Measurements from ENCODE around the gene RERE.

The RERE gene

DNA sequence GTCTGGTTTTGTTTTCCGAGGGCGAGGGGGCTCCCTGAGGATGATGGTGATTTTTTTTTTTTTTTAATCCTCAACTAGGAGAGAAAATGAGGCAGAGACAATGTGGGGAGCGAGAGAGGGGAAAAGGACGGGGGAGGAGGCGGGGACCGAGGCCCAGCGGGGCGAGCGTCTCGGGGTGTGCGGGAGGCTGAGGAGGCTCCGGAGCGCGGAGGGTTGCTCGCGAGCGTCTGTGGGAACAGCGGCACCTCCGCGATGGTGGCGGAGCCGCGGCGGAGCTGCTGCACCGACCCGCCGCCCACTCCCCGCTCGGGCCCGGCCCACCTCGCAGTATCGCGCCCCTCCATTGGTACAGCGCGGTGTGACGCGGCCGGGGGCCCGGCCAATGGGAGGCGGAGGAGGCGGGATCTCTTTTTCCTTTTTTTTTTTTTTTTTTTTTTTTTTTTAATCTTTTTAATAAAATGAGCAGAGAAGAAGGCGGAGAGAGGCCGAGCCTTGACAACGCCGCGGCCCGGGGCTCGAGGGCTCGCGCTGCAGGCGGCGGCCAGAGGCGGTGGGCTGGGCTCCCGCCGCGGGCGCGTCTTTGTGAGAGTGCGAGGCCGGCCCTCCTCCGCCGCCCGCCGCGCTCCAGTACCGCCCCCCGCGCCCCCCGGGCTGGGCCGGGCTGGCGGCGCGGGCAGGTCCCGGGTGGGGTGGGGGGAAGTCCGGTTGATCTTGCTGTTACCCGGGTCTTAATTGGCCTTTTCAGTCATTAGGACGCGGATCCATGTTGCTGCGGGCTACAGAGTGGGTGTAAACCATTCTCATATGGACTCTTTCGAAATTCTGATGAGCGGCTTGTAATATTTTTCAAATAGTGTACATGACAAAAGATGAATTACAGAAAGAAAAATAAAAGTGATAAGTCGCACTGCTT is at the start of gene RERE:
RERE (minus strand) TSS at position 229 of the 913 bp plus-strand sequence.
- peak; percentile 89 for DNase-seq

DNA sequence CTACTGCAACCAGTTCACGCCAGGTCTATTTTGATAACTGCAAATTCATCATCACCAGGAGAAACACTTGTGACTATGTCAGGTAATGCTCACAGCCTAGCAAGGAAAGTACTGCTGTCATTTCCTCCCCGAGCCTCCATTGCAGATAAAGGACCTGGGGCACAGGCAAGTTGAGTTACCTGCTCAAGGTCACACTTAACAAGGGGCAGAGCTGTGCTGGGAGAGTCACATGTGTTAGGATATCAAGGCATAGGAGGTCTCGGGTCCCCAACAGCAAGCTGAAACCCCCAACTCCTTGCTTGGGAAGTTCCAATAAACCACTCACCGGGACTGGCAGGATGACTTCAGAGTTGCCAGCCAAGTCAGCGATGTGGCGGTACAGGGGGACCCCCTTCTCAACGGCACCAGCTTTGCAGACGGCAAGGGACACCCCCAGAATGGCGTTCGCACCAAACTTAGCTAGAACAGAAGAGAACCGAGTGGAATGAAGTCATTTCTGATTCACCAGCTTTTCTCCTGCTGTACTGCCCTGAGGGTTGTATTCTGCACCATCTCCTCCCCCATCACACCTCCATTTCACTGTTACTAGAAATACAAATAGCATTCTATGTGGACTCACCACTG is 49.5 kb upstream of the RERE start:
- DNase-seq = no peak

DNA sequence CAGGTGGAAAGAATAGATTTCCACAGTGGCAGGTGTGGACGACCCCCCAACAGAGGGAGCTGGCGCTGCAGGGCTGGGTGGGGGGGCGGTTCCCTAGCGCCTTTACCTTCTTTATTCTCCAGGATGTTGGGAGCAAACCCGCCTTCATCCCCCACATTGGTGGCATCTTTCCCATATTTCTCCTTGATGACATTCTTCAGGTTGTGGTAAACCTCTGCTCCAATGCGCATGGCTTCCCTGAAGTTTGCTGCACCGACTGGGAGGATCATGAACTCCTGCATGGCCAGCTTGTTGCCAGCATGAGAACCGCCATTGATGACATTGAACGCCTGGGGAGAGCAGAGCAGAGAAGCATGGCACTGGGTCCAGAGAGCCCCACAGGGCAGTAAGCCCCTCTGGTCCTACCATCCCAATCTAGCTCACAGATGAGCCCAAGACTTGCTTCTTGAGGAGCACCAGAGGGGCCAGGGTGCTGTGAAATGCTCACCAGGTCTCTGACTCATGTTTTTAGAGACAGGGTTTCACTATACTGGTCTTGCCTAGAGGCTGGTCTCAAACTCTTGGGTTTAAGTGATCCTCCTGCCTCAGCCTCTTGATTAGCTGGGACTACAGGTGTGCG is 48.8 kb upstream of the RERE start:
- no peak for DNase-seq

DNA sequence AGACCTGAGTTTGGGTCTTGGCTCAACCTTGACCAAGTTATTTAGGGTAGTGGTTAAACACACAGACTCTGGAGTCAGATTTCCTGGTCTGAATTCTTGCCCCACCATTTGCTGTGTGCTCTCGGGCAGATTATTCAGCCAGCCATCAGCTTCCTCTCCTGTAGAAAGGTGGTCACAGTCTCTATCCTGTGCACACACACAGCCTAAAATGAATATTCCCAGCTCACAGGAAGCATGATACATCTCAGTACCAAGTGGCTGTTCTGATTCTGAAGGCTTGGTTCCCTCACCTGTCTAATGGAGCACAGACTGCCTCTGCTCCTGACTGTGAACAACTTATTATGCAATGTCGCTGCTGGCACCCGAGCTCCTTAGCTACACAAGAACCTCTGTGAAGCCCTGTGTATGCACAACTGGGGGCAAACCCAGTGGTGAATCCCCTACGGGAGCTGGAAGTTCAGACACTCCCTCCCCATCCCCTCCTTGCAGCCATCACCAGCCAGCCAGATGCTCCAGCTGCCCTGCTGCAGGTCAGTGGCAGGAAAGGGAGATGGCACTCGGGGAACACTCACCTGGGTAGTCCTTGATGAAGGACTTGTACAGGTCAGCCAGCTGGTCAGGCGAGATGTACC is 47.4 kb upstream of the RERE start:
- no peak for DNase-seq

DNA sequence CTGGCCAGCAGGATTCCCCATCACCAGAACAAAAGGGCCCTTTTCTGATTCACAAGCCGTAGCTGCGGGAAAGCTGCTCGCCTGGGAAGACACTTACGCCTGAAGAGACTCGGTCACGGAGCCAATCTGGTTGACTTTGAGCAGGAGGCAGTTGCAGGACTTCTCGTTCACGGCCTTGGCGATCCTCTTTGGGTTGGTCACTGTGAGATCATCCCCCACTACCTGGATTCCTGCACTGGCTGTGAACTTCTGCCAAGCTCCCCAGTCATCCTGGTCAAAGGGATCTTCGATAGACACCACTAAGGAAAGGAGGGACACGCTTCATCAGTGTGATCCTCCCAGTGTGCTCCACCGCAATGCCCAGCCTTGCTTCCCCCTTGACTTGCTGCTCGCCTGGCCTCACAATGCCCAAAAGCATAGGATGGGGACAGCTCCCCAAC is 46.4 kb upstream of the RERE start:
- DNase-seq = no peak

DNA sequence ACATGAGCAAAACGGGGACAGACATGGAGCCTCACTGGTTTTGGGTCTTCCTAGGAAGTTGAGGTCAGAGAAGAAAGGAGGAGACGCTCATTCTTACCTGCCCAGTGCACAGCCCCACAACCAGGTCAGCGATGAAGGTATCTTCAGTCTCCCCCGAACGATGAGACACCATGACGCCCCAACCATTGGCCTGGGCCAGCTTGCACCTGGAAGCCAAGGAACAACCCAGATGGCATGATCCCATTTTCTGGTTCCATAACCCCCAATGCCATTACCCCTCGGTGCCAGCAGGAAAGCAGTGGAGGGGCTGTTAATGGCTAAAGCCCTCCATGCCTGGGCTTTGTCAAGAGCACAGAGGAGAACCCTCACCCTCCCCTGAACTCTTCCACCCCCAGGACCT is 45.7 kb upstream of the RERE start:
- DNase-seq = no peak

DNA sequence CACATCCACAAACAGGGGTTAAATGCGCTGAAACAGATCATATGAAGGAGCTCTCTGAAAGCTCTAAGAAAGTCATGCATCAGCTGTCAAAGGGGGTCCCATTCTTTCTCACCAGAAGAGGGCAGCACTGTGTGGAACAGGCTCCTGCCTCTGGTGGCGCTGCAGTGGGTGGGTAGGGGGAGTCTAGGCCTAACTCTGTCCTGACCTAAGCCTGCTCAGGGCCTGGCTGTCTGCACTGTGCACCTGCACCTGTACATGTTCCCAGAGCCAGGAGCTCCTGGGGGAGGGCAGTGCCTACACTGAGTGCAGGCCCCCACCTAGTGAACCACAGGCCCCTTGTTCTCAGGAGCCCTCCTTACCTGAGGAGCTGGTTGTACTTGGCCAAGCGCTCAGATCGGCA is 45.1 kb upstream of the RERE start:
- no peak for DNase-seq

DNA sequence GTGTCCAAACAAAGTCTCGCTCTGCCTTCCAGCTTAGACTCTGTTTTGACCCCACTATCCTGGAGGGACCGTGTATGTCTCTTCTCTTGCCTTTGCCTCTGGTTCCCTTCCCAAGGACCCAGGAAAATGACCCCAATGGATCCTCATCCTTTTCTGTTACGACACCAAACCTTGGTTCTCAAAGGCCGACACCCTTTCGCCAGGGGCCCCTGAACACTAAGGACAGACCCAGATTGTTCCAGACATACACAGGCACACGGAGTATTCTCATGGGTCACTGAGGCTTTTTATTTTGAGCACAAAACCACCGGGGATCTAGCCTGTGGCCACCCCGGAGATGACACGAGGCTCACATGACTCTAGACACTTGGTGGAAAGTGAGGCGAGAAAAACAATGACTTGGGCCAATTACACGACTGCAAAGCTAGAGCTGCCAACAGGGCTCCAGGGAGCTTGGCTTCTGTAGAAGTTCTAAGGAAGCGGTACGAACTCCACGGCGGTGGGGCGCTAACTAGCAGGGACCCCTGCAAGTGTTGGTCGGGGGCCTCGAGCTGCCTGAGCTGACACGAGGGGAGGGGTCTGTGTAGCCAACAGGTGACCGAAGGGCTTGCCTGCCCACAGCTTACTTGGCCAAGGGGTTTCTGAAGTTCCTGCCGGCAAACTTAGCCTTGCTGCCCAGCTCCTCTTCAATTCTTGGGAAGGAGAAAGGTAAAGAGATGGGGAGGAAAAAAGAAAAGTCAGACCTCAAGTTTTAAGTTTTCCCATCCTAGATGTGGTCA is 43.5 kb upstream of the RERE start:
- no peak for DNase-seq

DNA sequence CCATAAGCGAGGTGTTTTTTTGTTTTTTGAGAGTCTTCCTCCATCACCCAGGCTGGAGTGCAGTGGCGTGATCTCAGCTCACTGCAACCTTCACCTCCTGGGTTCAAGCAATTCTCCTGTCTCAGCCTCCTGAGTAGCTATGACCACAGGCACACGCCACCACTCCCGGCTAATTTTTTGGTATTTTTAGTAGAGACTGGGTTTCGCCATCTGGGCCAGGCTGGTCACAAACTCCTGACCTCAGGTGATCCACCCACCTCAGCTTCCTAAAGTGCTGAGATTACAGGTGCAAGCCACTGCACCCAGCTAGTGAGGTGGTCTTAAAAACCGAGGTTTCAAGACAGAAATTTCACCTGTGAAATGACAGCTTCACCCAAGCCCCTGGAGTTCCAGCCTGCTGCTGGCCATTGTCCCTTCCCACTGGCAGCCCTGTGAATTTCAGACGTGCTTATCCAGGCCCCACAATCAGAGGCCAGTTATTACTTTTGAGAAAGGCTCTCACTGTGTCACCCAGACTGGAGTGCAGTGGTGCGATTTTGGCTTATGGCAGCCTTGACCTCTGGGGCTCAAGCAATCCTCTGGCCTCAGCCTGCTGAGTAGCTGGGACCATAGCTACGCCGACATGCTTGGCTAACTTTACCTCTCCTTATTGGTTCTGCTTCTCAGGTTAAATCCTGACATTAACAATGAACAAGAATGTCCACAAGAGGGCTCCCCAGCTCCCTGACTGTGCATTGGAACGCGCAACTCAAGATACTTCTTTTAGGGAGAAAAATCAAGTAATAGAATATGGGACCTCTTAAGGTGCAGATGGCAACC is 41.7 kb upstream of the RERE start:
- peak; percentile 59 for DNase-seq

DNA sequence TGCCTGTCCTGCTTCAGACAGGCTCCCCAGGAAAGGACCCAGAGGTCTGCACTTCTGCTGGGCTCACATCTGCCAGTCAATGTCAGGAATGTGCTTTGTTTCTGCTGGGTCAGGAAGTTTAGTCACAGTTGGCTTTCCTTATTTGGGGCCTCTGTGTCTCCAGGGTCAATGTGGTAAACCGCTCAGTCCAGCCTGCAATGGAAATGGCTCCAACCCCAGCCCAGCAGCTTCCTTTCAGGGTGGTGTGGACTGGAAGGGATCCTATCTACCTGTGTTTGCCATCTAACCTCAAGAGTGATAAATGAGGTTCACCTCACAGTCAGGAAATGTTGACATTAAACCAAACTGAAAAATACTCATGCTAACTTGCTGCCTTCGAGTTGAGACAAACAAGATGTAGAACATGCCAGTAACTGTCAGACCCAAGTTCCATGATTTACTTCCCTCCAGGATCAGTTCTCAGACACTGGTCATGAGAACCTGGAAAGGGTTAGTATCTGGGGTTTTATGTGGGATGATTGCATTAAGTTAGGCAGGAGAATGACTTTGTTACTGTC is 40.8 kb upstream of the RERE start:
- DNase-seq = no peak

DNA sequence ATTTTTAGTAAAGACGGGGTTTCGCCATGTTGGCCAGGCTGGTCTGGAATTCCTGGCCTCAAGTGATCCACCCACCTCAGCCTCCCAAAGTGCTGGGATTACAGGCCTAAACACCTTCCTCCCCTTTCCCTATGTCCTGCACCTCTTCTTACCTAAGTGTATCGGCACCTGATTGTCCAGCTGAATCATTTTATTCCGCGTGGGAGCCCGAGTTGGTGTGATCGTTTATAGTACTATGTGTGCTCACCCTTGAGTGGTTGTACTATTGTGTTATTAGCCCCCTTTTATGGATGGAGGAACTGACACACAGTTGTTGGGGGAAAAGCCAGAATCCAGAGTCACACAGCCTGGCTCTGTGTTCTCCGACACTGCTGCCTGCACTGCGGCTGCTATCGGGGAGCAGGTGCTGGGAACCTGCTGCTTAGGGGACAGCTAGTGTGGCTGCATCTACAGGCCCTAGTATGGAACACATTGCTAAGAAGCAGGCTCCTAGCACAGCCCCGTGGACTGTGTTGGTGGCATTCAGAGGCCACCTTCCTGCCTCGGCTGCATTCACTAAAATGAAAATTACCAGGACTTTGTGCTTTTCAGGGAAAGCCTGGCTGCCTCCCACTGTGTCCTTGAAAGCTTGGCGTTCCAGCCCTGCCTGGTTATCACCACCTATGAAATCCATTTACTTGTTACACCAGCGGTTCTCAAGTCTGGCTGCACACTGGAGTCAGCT is 39.4 kb upstream of the RERE start:
- DNase-seq = no peak

DNA sequence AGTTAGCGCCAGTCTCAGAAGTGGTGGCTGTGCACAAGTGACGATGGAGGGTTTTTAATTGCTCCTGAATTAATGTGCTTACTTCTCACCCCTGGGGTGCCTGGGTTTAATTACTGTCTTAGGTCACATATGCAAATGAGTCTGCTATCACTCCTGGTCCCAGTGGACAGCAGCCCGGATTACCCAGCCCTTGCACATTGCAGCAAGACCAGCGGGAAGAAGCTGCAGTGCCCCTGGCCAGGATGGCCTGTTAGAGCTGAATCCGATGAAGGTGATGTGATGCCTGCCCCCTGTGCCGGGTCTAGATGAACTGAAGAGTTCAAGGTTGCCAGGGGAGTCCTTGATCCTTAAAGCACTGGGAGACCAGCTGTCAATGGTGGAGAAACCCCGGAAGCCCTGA is 36.8 kb upstream of the RERE start:
- DNase-seq = no peak

DNA sequence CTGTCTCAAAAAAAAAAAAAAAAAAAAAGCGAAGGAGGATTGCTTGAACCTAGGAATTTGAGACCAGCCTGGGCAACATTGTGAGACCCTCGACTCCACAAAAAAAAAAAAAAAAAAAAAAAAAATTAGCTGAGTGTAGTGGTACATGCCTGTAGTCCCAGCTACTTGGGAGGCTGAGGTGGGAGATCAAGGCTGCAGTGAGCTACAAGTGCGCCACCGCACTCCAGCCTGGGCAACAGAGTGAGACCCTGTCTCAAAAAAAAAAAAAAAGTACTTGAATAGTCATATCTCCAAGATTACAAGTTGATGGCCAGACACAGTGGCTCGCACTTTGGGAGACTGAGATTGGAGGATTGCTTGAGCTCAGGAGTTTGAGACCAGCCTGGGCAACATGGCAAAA is 33.6 kb upstream of the RERE start:
- DNase-seq = no peak

DNA sequence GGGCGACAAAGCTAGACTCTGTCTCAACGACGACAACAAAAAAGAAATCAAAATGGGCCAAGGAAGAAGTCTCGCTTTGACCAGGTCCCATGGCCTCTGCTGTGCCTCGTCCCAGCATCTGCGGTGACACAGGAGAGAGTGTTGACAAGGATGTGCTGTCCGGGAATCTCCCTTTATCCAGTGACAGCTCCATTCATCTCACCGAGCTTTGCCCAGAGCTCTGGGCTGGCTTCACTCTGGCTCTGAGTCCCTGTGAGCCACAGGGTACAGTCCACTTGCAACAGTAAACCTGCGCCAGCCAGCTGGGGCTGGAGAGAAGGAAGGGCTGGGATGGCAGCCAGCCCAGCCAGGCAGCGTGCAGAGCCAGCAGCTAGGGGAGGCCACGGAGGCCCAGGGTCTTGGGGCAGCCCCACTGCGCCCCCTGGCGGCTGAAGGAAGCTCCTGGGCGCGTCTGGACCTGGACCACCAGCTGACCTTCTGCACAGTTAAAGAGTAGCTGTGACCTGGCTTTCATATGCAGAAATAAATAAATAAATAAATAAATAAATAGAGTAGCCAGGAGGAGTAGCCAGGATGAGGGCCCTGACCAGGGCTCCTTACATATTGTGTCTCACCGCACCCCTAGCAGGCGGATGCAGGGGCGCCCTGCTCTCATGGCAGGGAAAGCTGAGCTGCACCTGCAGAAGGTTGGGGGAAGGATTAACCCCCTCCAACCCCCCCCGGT is 31.4 kb upstream of the RERE start:
- DNase-seq = peak; percentile 89

DNA sequence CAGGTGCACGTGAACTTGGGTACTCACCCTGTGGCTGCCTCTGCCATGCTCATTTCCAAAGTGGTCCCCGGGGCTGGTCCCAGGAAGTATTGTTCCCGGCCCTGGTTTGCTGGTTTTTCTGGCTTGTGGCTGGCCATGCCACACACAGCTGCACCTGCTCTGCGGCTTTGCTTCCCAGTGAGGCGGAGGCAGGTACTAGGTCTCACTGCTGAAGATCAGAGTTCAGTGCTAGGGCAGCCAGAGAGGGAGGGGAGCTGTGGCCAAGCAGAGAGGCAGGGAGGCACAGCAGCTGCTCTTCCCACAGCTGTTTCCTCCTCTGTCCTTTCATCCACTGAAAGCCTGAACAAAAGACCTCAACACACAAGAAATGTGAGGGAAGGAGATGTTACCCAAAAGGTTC is 30.6 kb upstream of the RERE start:
- peak; percentile 19 for DNase-seq

DNA sequence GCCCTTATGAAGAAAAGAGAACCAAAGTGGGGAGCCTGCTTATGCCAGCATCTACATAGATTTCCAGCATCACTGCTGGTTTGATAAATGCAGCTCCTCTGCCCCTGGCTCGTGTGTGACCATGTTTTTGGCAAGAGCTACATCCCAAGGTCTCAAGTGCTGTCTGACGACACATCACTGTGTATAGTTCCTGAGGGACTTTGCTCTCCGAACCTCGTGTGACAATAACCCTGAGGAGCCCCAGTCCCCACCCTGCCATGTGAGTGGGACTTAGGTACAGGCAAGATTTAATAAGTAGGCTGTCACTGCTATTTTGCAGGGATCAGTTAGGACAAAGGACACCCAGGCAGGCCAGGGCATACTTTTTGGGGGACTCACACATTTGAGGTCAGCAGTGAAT is 28.8 kb upstream of the RERE start:
- DNase-seq = no peak

DNA sequence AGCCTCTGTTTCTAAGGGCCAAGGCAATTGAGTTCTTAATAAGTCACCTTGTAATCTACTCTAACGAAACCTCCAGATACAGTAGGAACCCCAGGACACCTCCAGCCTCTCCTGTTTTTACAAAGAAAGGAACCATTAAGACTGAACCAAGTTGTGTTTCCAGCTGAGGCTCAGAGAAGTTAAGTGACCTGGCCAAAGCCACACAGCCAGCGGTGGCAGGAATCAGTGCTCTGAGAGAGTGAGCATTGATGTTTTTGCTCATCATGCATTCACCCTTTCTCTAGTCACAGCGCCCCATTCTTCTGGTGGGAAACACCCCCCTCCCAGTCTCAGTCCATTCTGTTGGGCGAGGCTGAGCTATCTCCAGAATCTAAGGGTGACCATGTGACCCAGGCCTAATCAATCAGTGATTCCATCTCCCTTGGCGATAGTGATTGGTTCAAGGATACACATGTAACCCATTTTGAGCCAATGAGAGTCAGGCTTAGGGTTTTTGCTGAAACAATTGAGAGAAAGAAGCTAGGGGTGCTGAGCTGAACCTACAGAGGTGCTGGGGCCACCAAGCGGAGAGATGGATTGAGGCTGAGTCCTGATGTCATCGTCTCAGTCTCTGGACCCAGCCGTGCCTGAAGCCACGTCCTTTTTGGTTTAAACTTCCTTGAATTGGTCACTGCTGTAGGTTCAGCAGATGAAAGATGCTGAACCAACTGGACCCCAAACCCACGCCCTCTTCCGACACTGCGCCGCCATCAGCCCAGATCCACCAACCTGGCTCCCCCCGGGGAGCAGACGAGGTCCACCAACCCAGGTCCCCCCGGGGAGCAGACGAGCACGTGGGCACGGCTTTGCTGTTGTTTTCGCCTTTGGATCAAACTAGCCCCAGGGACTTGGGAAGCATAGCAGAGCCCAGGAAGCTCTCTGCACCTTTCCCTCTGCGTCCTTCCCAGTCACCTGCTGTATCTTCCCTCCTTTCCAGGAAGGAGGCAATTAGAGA is 28.0 kb upstream of the RERE start:
- no peak for DNase-seq

DNA sequence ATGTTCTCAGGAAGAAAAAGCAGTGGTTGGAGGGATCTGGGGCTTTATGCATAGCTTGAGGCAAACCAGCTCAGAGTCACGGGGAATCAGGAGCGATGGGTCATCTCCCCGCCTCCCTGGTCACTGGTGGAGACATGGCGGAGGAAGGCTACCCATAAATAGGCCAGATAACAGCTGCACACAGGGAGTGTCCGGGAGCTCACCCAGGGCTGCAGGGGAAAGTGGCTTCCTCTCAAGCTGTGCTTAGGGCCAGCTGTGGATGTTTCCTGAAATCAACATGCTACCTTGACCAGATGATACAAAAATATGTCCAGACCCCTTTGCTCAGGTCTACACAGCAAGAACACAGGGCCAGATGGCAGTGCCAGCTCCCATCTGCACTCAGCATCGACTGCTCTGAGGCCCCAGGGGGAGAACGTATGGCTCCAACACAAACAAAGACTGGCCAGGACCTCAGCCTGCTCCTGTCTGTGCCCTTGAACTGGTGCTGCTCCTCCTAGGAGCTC is 27.1 kb upstream of the RERE start:
- DNase-seq = peak; percentile 95

DNA sequence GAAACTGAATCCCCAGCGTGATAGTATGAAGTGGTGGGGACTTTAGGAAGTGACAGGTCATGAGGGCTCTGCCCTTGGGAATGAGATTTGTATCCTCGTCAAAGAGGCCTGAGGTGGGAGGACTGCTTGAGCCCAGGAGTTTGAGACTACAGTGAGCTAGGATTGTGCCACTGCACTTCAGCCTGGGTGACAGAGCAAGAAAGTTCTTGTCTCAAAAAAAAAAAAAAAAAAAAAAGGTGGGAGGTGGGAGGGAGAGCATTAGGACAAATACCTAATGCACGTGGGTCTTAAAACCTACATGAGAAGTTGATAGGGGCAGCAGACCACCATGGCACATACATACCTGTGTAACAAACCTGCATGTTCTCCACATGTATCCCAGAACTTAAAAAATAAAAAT is 24.0 kb upstream of the RERE start:
- DNase-seq = no peak
